ENCODE measurements around the gene XNDC1N. TPM values are rescaled to one million over a fixed set of nuclear protein-coding genes. Genes with fewer than 3 reads are reported as not detected.
A peak's percentile ranks its signal among the peaks of the same experiment; 100 is the strongest.
"Not testable (repeated sequence)": the region's sequence is repeated elsewhere in the genome, so short reads cannot be mapped to it uniquely, and the experiment has no call there.

XNDC1N gene
- polyA plus RNA-seq, 1 experiment, result 4.5 TPM

GRCh38 chr11:71911321-71911985 is 16.9 kb downstream of the XNDC1N start:
- TF ChIP-seq CTCF (IDR thresholded peaks at IDR 0.05; ENCODE audit: insufficient read depth, low read depth, low read length), result 0 out of 2 replicates have a peak, but pooled peaks have one; percentile 4
- CTCF ChIA-PET, result interaction anchor here (0.8 kb wide), 1 partner anchor 17 kb away, joined by 3 read pairs; the partner anchor contains the start of genes RNF121 and XNDC1N
- DNase-seq (ENCODE audit: low read depth); H3K36me3 ChIP-seq (ENCODE audit: control insufficient read depth, insufficient read depth, low read length); POLR2A ChIA-PET; H3K4me3 ChIP-seq (ENCODE audit: low read depth, low read length); H3K27me3 ChIP-seq (ENCODE audit: control insufficient read depth, insufficient read depth, low read length): not testable (repeated sequence)

GRCh38 chr11:71910775-71911174 is 17.6 kb downstream of the XNDC1N start:
- H3K27me3 ChIP-seq (ENCODE audit: control insufficient read depth, insufficient read depth, low read length); H3K4me3 ChIP-seq (ENCODE audit: low read depth, low read length); DNase-seq (ENCODE audit: low read depth); CTCF ChIA-PET; POLR2A ChIA-PET; H3K36me3 ChIP-seq (ENCODE audit: control insufficient read depth, insufficient read depth, low read length): not testable (repeated sequence)

GRCh38 chr11:71908218-71908617 is 20.2 kb downstream of the XNDC1N start:
- no peak for DNase-seq (ENCODE audit: low read depth)
- no peaks in the 10 kb centered on the region for H3K36me3 ChIP-seq (ENCODE audit: control insufficient read depth, insufficient read depth, low read length)
- H3K4me3 ChIP-seq (ENCODE audit: low read depth, low read length), result no peak overlapping the region
- no peaks in the 10 kb centered on the region for H3K27me3 ChIP-seq (ENCODE audit: control insufficient read depth, insufficient read depth, low read length)
- CTCF ChIA-PET, result interaction anchor here (1.0 kb wide), 1 partner anchor 16 kb away, joined by 3 read pairs; no protein-coding TSS in a partner anchor
- no peak for TF ChIP-seq CTCF (IDR thresholded peaks at IDR 0.05; ENCODE audit: insufficient read depth, low read depth, low read length)
- POLR2A ChIA-PET, result no interaction called here

- H3K36me3 ChIP-seq (ENCODE audit: control insufficient read depth, insufficient read depth, low read length); H3K4me3 ChIP-seq (ENCODE audit: low read depth, low read length); POLR2A ChIA-PET; CTCF ChIA-PET; H3K27me3 ChIP-seq (ENCODE audit: control insufficient read depth, insufficient read depth, low read length): not testable (repeated sequence)
- DNase-seq (ENCODE audit: low read depth), result peak; percentile 64
These were observed 27.3 kb downstream of the XNDC1N start for GRCh38 chr11:71901137-71901536.

GRCh38 chr11:71895961-71896360 is 32.4 kb downstream of the XNDC1N start:
- CTCF ChIA-PET, result no interaction called here
- TF ChIP-seq CTCF (IDR thresholded peaks at IDR 0.05; ENCODE audit: insufficient read depth, low read depth, low read length), result no peak
- Histone ChIP-seq H3K36me3 (ENCODE audit: control insufficient read depth, insufficient read depth, low read length) (no peaks in the 10 kb centered on the region), H3K4me3 (ENCODE audit: low read depth, low read length) (no peak overlapping the region), H3K27me3 (ENCODE audit: control insufficient read depth, insufficient read depth, low read length) (no peaks in the 10 kb centered on the region)
- DNase-seq (ENCODE audit: low read depth), result no peak
- POLR2A ChIA-PET, result no interaction called here

- H3K36me3 ChIP-seq (ENCODE audit: control insufficient read depth, insufficient read depth, low read length); POLR2A ChIA-PET; DNase-seq (ENCODE audit: low read depth); H3K27me3 ChIP-seq (ENCODE audit: control insufficient read depth, insufficient read depth, low read length); H3K4me3 ChIP-seq (ENCODE audit: low read depth, low read length); CTCF ChIA-PET: not testable (repeated sequence)
These were observed 39.1 kb downstream of the XNDC1N start for GRCh38 chr11:71889181-71889872.

GRCh38 chr11:71888335-71889010 is 39.9 kb downstream of the XNDC1N start:
- H3K36me3 ChIP-seq (ENCODE audit: control insufficient read depth, insufficient read depth, low read length); H3K27me3 ChIP-seq (ENCODE audit: control insufficient read depth, insufficient read depth, low read length); DNase-seq (ENCODE audit: low read depth); CTCF ChIA-PET; POLR2A ChIA-PET; H3K4me3 ChIP-seq (ENCODE audit: low read depth, low read length): not testable (repeated sequence)

- DNase-seq (ENCODE audit: low read depth); POLR2A ChIA-PET; H3K4me3 ChIP-seq (ENCODE audit: low read depth, low read length); CTCF ChIA-PET; H3K27me3 ChIP-seq (ENCODE audit: control insufficient read depth, insufficient read depth, low read length); H3K36me3 ChIP-seq (ENCODE audit: control insufficient read depth, insufficient read depth, low read length): not testable (repeated sequence)
These were observed 42.6 kb downstream of the XNDC1N start for GRCh38 chr11:71885806-71886205.
